Fibroblast of mammary gland (primary cell): ENCODE data around the gene TMEM260.
"Not testable (repeated sequence)": the region's sequence is repeated elsewhere in the genome, so short reads cannot be mapped to it uniquely, and the experiment has no call there.

Experiments
- DNase-seq: peaks from one replicate; pipeline ENCODE4 v3.0.0-alpha.2; 2010; ENCODE audit warnings: low read depth
- H3K4me3 ChIP-seq: 2 replicates; pipeline ENCODE4 v1.5.1; 2011; ENCODE audit warnings: low read depth, mild to moderate bottlenecking, low read length, moderate library complexity; ENCODE audit not compliant: control insufficient read depth
- CTCF ChIP-seq: conservative IDR thresholded peaks from 2 replicates; pipeline ENCODE4 v1.5.1; 2011; ENCODE audit warnings: low read depth, low read length, inconsistent platforms; ENCODE audit not compliant: control insufficient read depth, insufficient read depth

The TMEM260 gene

GRCh38 chr14:56664811-56665421, 85.3 kb downstream of the TMEM260 start:
- no peak for TF ChIP-seq CTCF
- no peak overlapping the region for H3K4me3 ChIP-seq
- DNase-seq: no peak

- DNase-seq: no peak
- no peak overlapping the region for H3K4me3 ChIP-seq
- TF ChIP-seq CTCF: no peak
Observed at GRCh38 chr14:56666294-56666693, 86.7 kb downstream of the TMEM260 start.

GRCh38 chr14:56666716-56667115, 87.1 kb downstream of the TMEM260 start:
- no peak for TF ChIP-seq CTCF
- H3K4me3 ChIP-seq: no peak overlapping the region
- peak; percentile 26 for DNase-seq

GRCh38 chr14:56667290-56667689, 87.7 kb downstream of the TMEM260 start:
- H3K4me3 ChIP-seq, DNase-seq: not testable (repeated sequence)

GRCh38 chr14:56676042-56676441, 96.4 kb downstream of the TMEM260 start:
- no peak overlapping the region for H3K4me3 ChIP-seq
- DNase-seq: no peak
- TF ChIP-seq CTCF: no peak

GRCh38 chr14:56678838-56679237, 99.2 kb downstream of the TMEM260 start:
- no peak for TF ChIP-seq CTCF
- no peak for DNase-seq
- H3K4me3 ChIP-seq: no peak overlapping the region

- no peak overlapping the region for H3K4me3 ChIP-seq
- TF ChIP-seq CTCF: no peak
- no peak for DNase-seq
Observed at GRCh38 chr14:56686416-56686815, 106.8 kb downstream of the TMEM260 start.
